ENCODE results near the gene PSMA5. TPM values are rescaled to one million over a fixed set of nuclear protein-coding genes. Genes with fewer than 3 reads are reported as not detected.
A peak's percentile ranks its signal among the peaks of the same experiment; 100 is the strongest.

The PSMA5 gene
- total RNA-seq, 1 donor from 2014 or later = 81.1 TPM

GRCh38 chr1:109404838-109405237 is 21.4 kb downstream of the PSMA5 start:
- H3K36me3 Mint-ChIP-seq (ENCODE audit: insufficient read depth) = peaks cover 27% of the 10 kb centered on the region
- no peak overlapping the region for H3K4me3 Mint-ChIP-seq (ENCODE audit: low read depth)
- H3K27ac Mint-ChIP-seq = peak overlapping the region; percentile 63
- no peaks in the 10 kb centered on the region for H3K4me1 Mint-ChIP-seq (ENCODE audit: low read depth)
- no peaks in the 10 kb centered on the region for H3K9me3 Mint-ChIP-seq (ENCODE audit: low read depth)
- no peak for DNase-seq (ENCODE audit: low spot score, unreplicated experiment)
- H3K27me3 Mint-ChIP-seq = no peaks in the 10 kb centered on the region
- TF ChIP-seq CTCF (IDR thresholded peaks at IDR 0.05; ENCODE audit: unreplicated experiment) = no peak

- H3K27ac Mint-ChIP-seq = no peak overlapping the region
- no peak for DNase-seq (ENCODE audit: low spot score, unreplicated experiment)
- H3K27me3 Mint-ChIP-seq = no peaks in the 10 kb centered on the region
- no peak for TF ChIP-seq CTCF (IDR thresholded peaks at IDR 0.05; ENCODE audit: unreplicated experiment)
- peaks cover 14% of the 10 kb centered on the region for H3K4me1 Mint-ChIP-seq (ENCODE audit: low read depth)
- H3K4me3 Mint-ChIP-seq (ENCODE audit: low read depth) = no peak overlapping the region
- H3K36me3 Mint-ChIP-seq (ENCODE audit: insufficient read depth) = peaks cover 14% of the 10 kb centered on the region
- H3K9me3 Mint-ChIP-seq (ENCODE audit: low read depth) = no peaks in the 10 kb centered on the region
Measured at GRCh38 chr1:109402025-109402424, 24.2 kb downstream of the PSMA5 start.

- no peak overlapping the region for H3K27ac Mint-ChIP-seq
- H3K4me3 Mint-ChIP-seq (ENCODE audit: low read depth) = no peak overlapping the region
- TF ChIP-seq CTCF (IDR thresholded peaks at IDR 0.05; ENCODE audit: unreplicated experiment) = no peak
- no peak for DNase-seq (ENCODE audit: low spot score, unreplicated experiment)
- no peaks in the 10 kb centered on the region for H3K9me3 Mint-ChIP-seq (ENCODE audit: low read depth)
- peaks cover 6% of the 10 kb centered on the region for H3K36me3 Mint-ChIP-seq (ENCODE audit: insufficient read depth)
- H3K4me1 Mint-ChIP-seq (ENCODE audit: low read depth) = peaks cover 27% of the 10 kb centered on the region
- H3K27me3 Mint-ChIP-seq = no peaks in the 10 kb centered on the region
Measured at GRCh38 chr1:109400035-109400655, 26.1 kb downstream of the PSMA5 start.

- peak; percentile 73 for TF ChIP-seq CTCF (IDR thresholded peaks at IDR 0.05; ENCODE audit: unreplicated experiment)
- H3K27ac Mint-ChIP-seq = peak overlapping the region; percentile 97
- no peaks in the 10 kb centered on the region for H3K27me3 Mint-ChIP-seq
- no peak for DNase-seq (ENCODE audit: low spot score, unreplicated experiment)
- peak overlapping the region; percentile 57 for H3K4me3 Mint-ChIP-seq (ENCODE audit: low read depth)
- H3K4me1 Mint-ChIP-seq (ENCODE audit: low read depth) = peaks cover 32% of the 10 kb centered on the region
- no peaks in the 10 kb centered on the region for H3K36me3 Mint-ChIP-seq (ENCODE audit: insufficient read depth)
- no peaks in the 10 kb centered on the region for H3K9me3 Mint-ChIP-seq (ENCODE audit: low read depth)
Measured at GRCh38 chr1:109399326-109399957, 26.8 kb downstream of the PSMA5 start.

GRCh38 chr1:109398343-109399225 is 27.7 kb downstream of the PSMA5 start:
- no peaks in the 10 kb centered on the region for H3K27me3 Mint-ChIP-seq
- H3K27ac Mint-ChIP-seq = peak overlapping the region; percentile 97
- peaks cover 36% of the 10 kb centered on the region for H3K4me1 Mint-ChIP-seq (ENCODE audit: low read depth)
- H3K9me3 Mint-ChIP-seq (ENCODE audit: low read depth) = no peaks in the 10 kb centered on the region
- DNase-seq (ENCODE audit: low spot score, unreplicated experiment) = no peak
- no peak for TF ChIP-seq CTCF (IDR thresholded peaks at IDR 0.05; ENCODE audit: unreplicated experiment)
- no peaks in the 10 kb centered on the region for H3K36me3 Mint-ChIP-seq (ENCODE audit: insufficient read depth)
- peak overlapping the region; percentile 81 for H3K4me3 Mint-ChIP-seq (ENCODE audit: low read depth)

All from progenitor cell of endocrine pancreas (in vitro differentiated cells).